Activated CD4-positive, alpha-beta T cell treated with anti-CD3 and anti-CD28 coated beads, Interleukin-2, amount 10 ng/mL, durations not matched to agents 7 days and 5 days (primary cell): ENCODE data around the gene IL1RAP. TPM values are rescaled to one million over a fixed set of nuclear protein-coding genes. Genes with fewer than 3 reads are reported as not detected.

Experiments
- CTCF ChIA-PET: fragments of 350-600 bp; sonication (Branson Sonifier 250); formaldehyde crosslinking; loops from one replicate; lab custom pipeline; 2021; ENCODE audit warnings: antibody characterized with exemption; lab: Charles Lee
- POLR2A ChIA-PET: fragments of 350-600 bp; sonication (Branson Sonifier 250); formaldehyde crosslinking; loops from one replicate; lab custom pipeline; 2021; ENCODE audit warnings: antibody characterized with exemption; lab: Charles Lee
- DNase-seq: peaks from one replicate; pipeline ENCODE4 v3.0.0-alpha.2; 2020
- H3K27ac Mint-ChIP-seq: one replicate; pipeline ENCODE4 v1.8.0; 2021; ENCODE audit warnings: mild to moderate bottlenecking, moderate library complexity, mixed read lengths
- H3K27me3 Mint-ChIP-seq: one replicate; pipeline ENCODE4 v1.8.0; 2021; ENCODE audit warnings: mixed read lengths
- H3K36me3 Mint-ChIP-seq: one replicate; pipeline ENCODE4 v1.8.0; 2021; ENCODE audit warnings: low read depth, mixed read lengths
- H3K4me1 Mint-ChIP-seq: one replicate; pipeline ENCODE4 v1.8.0; 2021; ENCODE audit warnings: mixed read lengths
- H3K4me3 Mint-ChIP-seq: one replicate; pipeline ENCODE4 v1.8.0; 2021; ENCODE audit warnings: mild to moderate bottlenecking, moderate library complexity, mixed read lengths
- H3K9me3 Mint-ChIP-seq: one replicate; pipeline ENCODE4 v1.8.0; 2021; ENCODE audit warnings: mixed read lengths
- total RNA-seq, 2 experiments: library from RNA; stranded (reverse); gene quantifications; one replicate each; pipeline ENCODE4 v1.2.3, GENCODE V29; 2021

The IL1RAP gene
- total RNA-seq, 2 experiments from 2014 or later: 7.2 to 8.2 TPM

DNA sequence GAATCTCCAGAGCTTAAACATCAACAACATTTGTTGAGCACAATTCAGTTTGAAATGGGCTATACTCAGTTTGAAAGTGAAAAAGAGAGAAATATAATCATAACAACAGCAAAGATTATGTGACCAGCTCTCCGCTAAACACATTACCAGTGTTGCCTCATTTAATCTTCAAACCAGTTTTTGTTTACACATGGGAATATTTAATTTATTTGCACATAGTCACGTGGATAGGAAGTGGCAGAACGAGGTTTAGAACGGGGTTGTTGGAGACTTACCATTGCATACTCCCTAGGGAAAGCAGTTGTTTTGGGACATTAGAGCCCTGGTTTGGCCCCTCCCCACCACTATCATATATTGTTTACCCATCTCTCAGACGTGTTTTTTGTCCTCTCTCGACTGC lies 77.2 kb downstream of the IL1RAP start:
- Mint-ChIP-seq H3K4me3 (no peak overlapping the region), H3K4me1 (peaks cover 25% of the 10 kb centered on the region), H3K27ac (no peak overlapping the region), H3K27me3 (no peaks in the 10 kb centered on the region), H3K36me3 (peaks cover 14% of the 10 kb centered on the region), H3K9me3 (peaks cover 6% of the 10 kb centered on the region)
- DNase-seq: no peak
- CTCF ChIA-PET: interaction anchor here (1.0 to 1.4 kb wide), 2 partner anchors 18 to 27 kb away, joined by 3 to 4 read pairs; no protein-coding TSS in a partner anchor
- POLR2A ChIA-PET: no interaction called here

DNA sequence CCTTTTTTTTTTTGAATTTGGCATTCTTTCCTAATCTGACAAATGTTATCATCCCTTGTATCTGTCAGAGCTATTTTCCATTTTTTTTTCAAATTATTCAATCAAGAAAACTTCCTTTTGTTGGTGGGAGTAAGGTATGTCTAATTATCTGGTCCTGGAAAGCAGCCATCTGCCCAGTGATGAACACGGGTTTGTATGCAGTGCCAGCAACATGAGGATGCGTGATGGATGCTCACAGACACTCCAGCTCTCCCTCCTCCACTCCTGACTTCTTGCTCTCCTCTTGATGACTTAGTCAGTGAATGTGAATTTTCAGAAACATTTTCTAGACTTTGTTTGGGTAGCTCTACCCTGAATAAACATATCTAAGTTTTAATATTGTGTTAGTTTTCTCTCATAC lies 79.2 kb downstream of the IL1RAP start:
- POLR2A ChIA-PET: no interaction called here
- H3K36me3 Mint-ChIP-seq: peaks cover 12% of the 10 kb centered on the region
- H3K27ac Mint-ChIP-seq: no peak overlapping the region
- H3K27me3 Mint-ChIP-seq: no peaks in the 10 kb centered on the region
- no peak overlapping the region for H3K4me3 Mint-ChIP-seq
- no peak for DNase-seq
- peaks cover 14% of the 10 kb centered on the region for H3K4me1 Mint-ChIP-seq
- peaks cover 6% of the 10 kb centered on the region for H3K9me3 Mint-ChIP-seq
- CTCF ChIA-PET: interaction anchor here (1.1 to 1.2 kb wide), 2 partner anchors 13 to 14 kb away, joined by 3 read pairs; no protein-coding TSS in a partner anchor

DNA sequence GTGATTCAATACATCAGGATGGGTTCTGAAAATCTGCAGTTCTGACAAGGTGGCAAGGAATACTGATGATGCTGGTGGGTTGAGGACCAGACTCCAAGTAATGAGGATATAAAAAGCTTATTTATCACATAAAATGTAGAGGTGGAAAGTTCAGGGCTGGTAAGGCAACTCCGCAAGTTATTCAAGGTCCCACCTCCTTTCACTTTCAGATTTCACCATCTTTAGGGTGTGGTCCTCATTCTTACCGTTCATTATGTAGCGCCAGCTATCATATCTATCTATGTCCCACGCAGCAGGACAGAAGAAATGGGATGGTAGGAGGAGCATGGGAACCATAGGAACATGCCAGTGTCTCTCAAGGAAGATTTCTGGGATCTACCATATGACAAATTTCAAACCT lies 80.3 kb downstream of the IL1RAP start:
- Mint-ChIP-seq H3K9me3 (peaks cover 6% of the 10 kb centered on the region), H3K4me3 (no peak overlapping the region), H3K27ac (no peak overlapping the region), H3K4me1 (peaks cover 14% of the 10 kb centered on the region), H3K27me3 (no peaks in the 10 kb centered on the region), H3K36me3 (peaks cover 8% of the 10 kb centered on the region)
- POLR2A ChIA-PET: no interaction called here
- no peak for DNase-seq
- CTCF ChIA-PET: interaction anchor here (0.6 to 1.2 kb wide), 2 partner anchors 12 to 95 kb away, joined by 3 to 5 read pairs; no protein-coding TSS in a partner anchor

DNA sequence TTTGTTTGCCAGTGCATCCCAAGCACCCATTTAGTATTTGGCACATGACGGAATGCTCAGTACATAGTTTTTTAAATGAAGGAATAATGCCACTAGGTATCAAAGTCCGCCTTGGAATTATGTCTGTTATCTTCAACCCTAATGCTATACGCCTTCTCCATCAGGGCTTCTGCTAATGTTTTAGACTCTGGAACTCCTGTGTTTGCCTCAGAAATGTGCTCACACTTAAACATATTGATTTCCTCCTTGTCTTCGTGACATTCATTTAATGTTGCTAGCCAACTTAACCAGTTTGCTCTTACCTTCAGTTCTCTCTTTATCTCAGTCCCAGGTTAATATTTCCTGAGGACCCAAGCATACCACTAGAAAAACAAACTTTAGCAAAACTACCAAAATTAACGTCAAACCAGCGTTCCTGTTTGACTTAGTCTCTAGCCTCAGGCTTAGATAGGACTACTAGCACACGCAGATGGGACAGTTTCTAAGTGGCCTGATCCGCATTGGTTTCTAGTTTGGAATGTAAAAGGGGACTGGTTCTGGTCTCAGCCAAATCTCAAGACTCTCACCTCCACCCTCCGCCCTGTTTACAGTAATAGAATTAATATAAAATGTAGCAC lies 81.4 kb downstream of the IL1RAP start:
- H3K4me1 Mint-ChIP-seq: peaks cover 14% of the 10 kb centered on the region
- H3K4me3 Mint-ChIP-seq: no peak overlapping the region
- H3K36me3 Mint-ChIP-seq: peaks cover 4% of the 10 kb centered on the region
- ChIA-PET POLR2A (no interaction called here), CTCF (interaction anchor here (1.2 to 1.5 kb wide), 2 partner anchors 9 to 17 kb away, joined by 3 to 4 read pairs; no protein-coding TSS in a partner anchor)
- no peaks in the 10 kb centered on the region for H3K27me3 Mint-ChIP-seq
- H3K27ac Mint-ChIP-seq: no peak overlapping the region
- no peak for DNase-seq
- H3K9me3 Mint-ChIP-seq: peaks cover 6% of the 10 kb centered on the region

DNA sequence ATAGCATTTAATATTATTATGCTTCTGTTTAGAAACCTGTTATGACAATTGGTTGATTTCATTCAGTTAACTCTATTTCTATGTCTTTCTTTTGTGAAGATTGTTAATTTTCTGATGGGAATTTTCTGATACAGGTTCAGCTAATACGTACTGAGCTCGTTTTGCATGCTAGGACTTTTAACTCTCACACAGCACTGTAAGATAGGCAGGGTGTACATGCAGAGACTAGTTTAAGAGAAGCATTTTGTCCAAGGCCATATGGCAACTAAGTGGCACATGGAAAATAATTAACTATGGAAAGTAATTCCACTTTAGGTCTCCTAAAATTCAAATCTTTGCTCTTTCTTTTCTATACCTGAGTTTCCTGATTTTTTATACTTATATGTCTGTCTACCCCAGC lies 81.9 kb downstream of the IL1RAP start:
- no peak for DNase-seq
- Mint-ChIP-seq H3K27me3 (no peaks in the 10 kb centered on the region), H3K9me3 (peaks cover 6% of the 10 kb centered on the region), H3K4me3 (no peak overlapping the region), H3K36me3 (peaks cover 4% of the 10 kb centered on the region), H3K27ac (no peak overlapping the region), H3K4me1 (peaks cover 14% of the 10 kb centered on the region)
- ChIA-PET CTCF (interaction anchor here (1.0 to 1.5 kb wide), 4 partner anchors 9 to 82 kb away, joined by 3 to 4 read pairs (median 3); partner anchors contain the start of gene IL1RAP), POLR2A (no interaction called here)

DNA sequence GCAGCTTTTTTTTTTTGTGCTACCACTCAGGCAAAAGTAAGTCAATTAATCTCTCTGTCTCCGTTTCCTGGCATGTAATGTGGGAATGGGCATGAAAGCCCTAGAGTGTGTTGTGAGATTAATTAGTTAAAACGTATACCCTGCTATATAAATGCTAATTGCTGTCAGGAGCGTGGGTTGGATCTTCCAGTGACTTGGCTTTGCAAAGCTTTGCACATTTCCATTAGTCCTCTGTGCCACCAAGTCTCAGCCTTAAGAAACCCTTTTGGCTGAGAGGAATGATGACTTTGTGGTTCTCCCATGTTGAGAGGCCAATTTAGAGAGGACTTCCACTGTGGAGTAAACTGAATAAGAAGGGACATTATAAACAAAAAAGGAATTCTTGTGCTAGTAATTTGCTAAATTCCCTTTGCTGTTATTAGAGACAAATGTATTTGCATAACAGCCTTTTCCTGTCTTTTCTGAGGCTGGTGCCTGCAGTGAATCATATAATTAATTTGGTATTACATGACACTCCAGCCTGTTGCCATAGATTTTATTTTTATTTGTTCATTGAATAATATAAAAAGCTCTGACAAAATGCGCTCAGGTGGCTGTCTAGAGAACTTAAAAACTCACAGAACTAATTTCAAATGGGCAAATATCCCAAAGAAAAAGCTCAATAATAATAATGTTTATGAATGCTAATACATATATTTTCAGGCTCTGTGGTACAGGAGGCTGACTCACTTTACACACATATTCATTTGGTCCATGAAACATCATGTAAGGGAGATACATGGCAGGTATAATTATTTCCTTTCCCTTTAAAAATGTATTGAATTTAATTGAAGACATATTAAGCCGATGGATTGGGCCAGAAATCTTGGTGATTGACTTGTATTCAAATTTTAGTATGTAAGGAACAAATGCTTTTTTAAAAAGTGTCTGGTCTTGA lies 82.7 kb downstream of the IL1RAP start:
- ChIA-PET CTCF (interaction anchor here (1.0 to 1.5 kb wide), 4 partner anchors 10 to 83 kb away, joined by 3 to 4 read pairs (median 3); partner anchors contain the start of gene IL1RAP), POLR2A (no interaction called here)
- H3K4me1 Mint-ChIP-seq: peaks cover 14% of the 10 kb centered on the region
- DNase-seq: no peak
- no peak overlapping the region for H3K4me3 Mint-ChIP-seq
- H3K27ac Mint-ChIP-seq: no peak overlapping the region
- H3K36me3 Mint-ChIP-seq: peaks cover 4% of the 10 kb centered on the region
- H3K27me3 Mint-ChIP-seq: no peaks in the 10 kb centered on the region
- peaks cover 6% of the 10 kb centered on the region for H3K9me3 Mint-ChIP-seq

DNA sequence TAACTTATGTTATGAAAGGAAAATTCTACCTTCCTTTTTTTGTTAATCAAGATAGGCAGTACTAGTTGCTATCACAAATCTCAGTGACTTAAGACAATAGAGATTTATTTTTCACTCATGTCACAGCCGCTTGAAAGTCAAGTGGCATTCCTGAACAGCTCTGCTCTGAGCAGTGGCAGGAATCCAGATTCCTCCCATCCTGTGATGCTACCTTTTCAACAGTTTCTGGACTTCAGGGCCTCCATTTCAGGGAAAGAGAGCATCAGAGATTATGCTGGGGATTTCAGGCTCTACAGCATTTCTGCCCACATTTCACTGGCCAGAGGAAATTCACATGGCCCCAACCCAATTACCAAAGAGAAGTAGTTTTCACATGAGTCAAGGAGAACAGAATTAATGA lies 83.4 kb downstream of the IL1RAP start:
- Mint-ChIP-seq H3K9me3 (peaks cover 6% of the 10 kb centered on the region), H3K4me1 (peaks cover 14% of the 10 kb centered on the region), H3K4me3 (no peak overlapping the region), H3K36me3 (peaks cover 2% of the 10 kb centered on the region), H3K27me3 (no peaks in the 10 kb centered on the region), H3K27ac (no peak overlapping the region)
- no peak for DNase-seq
- ChIA-PET CTCF (no interaction called here), POLR2A (no interaction called here)

DNA sequence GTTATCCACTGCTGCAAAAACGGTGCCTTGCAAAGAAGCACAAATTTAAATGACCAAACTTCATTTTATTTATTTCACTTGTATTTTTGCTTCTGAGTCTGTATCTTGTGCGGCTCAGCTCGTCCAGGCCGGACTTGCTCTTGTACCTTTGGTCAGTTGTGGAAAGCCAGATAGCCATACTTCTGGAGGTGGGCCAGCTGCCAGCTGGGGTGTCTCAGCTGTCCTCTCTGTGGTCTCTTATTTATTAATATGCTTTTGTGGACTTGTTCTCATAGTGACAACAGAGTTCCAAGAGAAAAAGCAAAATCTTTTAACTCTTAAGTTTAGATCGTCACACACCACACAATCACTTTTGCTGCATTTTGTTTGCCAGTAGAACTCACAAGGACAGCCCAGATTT lies 87.7 kb downstream of the IL1RAP start:
- ChIA-PET POLR2A (no interaction called here), CTCF (interaction anchor here (1.0 to 1.1 kb wide), 3 partner anchors 14 to 49 kb away, joined by 3 to 4 read pairs (median 3); no protein-coding TSS in a partner anchor)
- H3K4me3 Mint-ChIP-seq: no peak overlapping the region
- no peak for DNase-seq
- peaks cover 13% of the 10 kb centered on the region for H3K4me1 Mint-ChIP-seq
- peaks cover 9% of the 10 kb centered on the region for H3K9me3 Mint-ChIP-seq
- no peaks in the 10 kb centered on the region for H3K27me3 Mint-ChIP-seq
- H3K36me3 Mint-ChIP-seq: peaks cover 31% of the 10 kb centered on the region
- no peak overlapping the region for H3K27ac Mint-ChIP-seq

DNA sequence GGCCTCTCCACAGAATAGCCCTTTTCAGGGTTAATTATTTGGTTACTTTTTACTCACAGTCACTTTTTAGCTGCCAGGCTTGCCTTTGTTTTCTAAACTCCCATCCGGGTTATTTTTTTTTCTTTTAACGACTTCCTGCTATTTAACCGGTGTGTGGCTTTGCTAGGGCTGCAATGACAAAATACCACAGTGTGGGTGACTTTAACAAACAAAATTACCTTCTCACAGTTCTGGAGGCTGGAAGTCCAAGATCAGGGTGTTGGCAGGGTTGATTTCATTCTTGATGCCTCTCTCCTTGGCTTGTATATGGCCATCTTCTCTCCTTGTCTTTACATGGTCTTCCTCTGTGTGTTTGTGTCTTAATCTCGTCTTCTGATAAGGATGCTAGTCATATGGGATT lies 91.5 kb downstream of the IL1RAP start:
- CTCF ChIA-PET: interaction anchor here (1.1 to 1.6 kb wide), 3 partner anchors 10 to 13 kb away, joined by 3 to 6 read pairs (median 4); no protein-coding TSS in a partner anchor
- H3K4me1 Mint-ChIP-seq: peaks cover 13% of the 10 kb centered on the region
- peaks cover 44% of the 10 kb centered on the region for H3K36me3 Mint-ChIP-seq
- no peak overlapping the region for H3K4me3 Mint-ChIP-seq
- no peak for DNase-seq
- no peaks in the 10 kb centered on the region for H3K27me3 Mint-ChIP-seq
- H3K9me3 Mint-ChIP-seq: peaks cover 9% of the 10 kb centered on the region
- POLR2A ChIA-PET: no interaction called here
- peak overlapping the region; percentile 20 for H3K27ac Mint-ChIP-seq

DNA sequence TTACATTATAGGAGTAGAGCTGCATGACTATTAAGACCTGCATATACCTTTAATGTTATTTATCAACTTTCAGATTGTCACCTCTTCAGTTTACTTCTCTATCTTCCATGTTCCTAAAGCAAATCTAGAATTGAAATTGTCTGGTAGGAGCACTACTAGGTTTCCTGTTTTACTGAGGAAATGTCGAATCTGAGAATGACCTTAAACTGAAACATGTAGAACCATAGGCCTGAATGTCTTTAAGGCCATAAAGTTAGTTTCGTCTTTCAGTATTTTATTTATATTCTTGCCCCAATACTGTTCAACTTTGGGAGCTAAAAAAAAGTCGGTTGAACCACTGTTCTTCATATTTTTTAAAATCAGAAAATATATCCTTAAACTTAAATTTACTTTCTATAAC lies 92.7 kb downstream of the IL1RAP start:
- H3K9me3 Mint-ChIP-seq: peaks cover 9% of the 10 kb centered on the region
- peaks cover 44% of the 10 kb centered on the region for H3K36me3 Mint-ChIP-seq
- CTCF ChIA-PET: interaction anchor here (1.1 to 1.6 kb wide), 2 partner anchors 12 to 13 kb away, joined by 3 to 4 read pairs; no protein-coding TSS in a partner anchor
- peaks cover 13% of the 10 kb centered on the region for H3K4me1 Mint-ChIP-seq
- no peak for DNase-seq
- POLR2A ChIA-PET: no interaction called here
- no peaks in the 10 kb centered on the region for H3K27me3 Mint-ChIP-seq
- no peak overlapping the region for H3K27ac Mint-ChIP-seq
- no peak overlapping the region for H3K4me3 Mint-ChIP-seq

DNA sequence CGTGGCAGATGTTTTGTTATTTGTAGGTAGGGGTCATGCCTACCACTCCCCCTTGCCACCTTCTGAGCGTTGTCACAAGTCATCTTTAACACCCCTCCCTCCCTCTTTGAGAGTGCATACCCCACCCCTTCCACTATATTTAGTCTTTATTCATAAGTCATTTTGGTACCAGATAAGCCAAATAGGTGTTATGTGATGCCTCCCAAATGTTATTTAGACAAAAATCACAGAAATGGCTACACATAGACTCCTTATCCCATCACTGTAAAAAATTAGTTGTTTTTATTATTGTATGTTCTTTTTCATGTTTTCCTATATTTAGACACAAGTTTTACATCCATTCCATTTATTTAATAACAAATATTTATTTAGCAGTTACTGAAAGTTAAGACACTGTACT lies 93.1 kb downstream of the IL1RAP start:
- H3K4me1 Mint-ChIP-seq: peaks cover 13% of the 10 kb centered on the region
- H3K27me3 Mint-ChIP-seq: no peaks in the 10 kb centered on the region
- peaks cover 44% of the 10 kb centered on the region for H3K36me3 Mint-ChIP-seq
- no peak overlapping the region for H3K4me3 Mint-ChIP-seq
- no peak for DNase-seq
- POLR2A ChIA-PET: no interaction called here
- no peak overlapping the region for H3K27ac Mint-ChIP-seq
- H3K9me3 Mint-ChIP-seq: peaks cover 9% of the 10 kb centered on the region
- CTCF ChIA-PET: no interaction called here

DNA sequence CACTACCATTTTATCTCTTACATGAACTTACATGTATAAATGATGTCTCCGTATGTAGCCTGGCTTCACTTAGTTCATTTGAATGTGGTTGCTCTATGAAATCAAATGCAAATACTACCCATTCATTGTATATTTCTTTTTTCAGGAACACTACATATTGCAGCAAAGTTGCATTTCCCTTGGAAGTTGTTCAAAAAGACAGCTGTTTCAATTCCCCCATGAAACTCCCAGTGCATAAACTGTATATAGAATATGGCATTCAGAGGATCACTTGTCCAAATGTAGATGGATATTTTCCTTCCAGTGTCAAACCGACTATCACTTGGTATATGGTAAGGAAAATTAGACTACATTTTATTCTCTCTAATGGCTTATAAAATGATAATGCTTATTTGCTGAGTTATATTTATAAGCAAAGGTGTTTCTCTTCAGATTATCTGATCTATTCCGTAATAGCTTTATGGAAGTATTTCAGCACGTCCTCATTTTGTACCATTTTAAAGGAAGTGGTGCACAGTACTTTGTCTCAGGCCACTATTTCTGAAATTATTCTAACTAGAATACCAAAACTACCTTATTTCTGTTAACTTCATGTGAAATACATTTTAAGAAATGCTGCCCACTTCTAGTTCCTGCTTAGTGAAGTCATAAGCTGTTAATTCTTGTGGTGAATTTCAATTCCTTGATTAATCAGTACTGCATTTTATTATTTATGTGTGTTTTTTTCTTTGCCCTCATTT lies 95.1 kb downstream of the IL1RAP start:
- H3K9me3 Mint-ChIP-seq: peaks cover 8% of the 10 kb centered on the region
- ChIA-PET CTCF (interaction anchor here (0.8 kb wide), 1 partner anchor 9 kb away, joined by 3 read pairs; no protein-coding TSS in a partner anchor), POLR2A (no interaction called here)
- no peaks in the 10 kb centered on the region for H3K27me3 Mint-ChIP-seq
- H3K4me3 Mint-ChIP-seq: no peak overlapping the region
- no peak overlapping the region for H3K27ac Mint-ChIP-seq
- peaks cover 13% of the 10 kb centered on the region for H3K4me1 Mint-ChIP-seq
- DNase-seq: no peak
- H3K36me3 Mint-ChIP-seq: peaks cover 44% of the 10 kb centered on the region
